ENCODE measurements around the gene LKAAEAR1. TPM values are rescaled to one million over a fixed set of nuclear protein-coding genes. Genes with fewer than 3 reads are reported as not detected.

The LKAAEAR1 gene
- total and polyA plus RNA-seq, 2 of the 13 experiments (the other 11 are each of a cell fraction or from before 2014, with no cell fraction given), result not detected

DNA sequence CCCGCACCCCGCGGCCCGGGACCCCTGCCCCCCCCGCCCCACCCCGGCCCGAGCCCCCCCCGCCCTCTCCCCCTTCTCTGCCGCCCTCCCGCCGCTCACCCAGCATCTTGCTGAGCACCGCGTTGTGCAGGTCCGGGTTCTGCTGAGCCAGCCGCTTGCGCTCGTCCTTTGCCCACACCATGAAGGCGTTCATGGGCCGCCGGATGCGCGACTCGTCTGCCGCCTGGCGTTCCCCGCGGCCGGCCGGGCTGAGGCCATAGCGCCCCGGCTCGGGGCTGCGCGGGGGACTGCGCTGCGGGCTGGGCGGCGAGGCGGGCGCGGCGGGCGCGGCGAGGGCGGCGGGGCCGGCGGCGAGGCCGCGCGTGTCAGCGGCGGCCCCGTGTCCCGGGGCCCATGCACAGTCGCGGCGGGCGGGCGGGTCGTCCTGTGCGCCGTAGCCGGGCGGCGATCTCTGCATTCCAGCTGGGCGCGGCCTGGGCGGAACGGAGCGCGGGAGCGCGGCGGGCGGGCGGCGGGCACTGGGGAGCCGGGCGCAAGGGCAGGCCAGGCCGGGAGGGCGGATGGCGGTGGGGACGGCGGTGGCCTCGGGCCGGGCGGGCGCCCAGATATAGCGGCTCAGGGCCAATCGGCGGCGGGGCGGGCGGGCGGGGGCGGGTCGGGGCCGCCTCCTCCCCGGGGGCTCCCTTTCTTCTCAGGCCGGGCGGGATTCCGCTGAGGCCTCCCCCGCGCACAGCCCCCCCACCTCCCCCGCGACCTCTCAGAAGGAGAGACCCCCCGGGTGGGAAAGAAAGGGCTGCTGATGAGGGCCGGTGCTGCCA, 34.9 kb downstream of the LKAAEAR1 start, which contains the start of gene SOX18 (continued):
- TF ChIP-seq, protein P1, sequence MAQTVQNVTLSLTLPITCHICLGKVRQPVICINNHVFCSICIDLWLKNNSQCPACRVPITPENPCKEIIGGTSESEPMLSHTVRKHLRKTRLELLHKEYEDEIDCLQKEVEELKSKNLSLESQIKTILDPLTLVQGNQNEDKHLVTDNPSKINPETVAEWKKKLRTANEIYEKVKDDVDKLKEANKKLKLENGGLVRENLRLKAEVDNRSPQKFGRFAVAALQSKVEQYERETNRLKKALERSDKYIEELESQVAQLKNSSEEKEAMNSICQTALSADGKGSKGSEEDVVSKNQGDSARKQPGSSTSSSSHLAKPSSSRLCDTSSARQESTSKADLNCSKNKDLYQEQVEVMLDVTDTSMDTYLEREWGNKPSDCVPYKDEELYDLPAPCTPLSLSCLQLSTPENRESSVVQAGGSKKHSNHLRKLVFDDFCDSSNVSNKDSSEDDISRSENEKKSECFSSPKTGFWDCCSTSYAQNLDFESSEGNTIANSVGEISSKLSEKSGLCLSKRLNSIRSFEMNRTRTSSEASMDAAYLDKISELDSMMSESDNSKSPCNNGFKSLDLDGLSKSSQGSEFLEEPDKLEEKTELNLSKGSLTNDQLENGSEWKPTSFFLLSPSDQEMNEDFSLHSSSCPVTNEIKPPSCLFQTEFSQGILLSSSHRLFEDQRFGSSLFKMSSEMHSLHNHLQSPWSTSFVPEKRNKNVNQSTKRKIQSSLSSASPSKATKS (CRISPR knock-in tag; IDR thresholded peaks at IDR 0.05), result no peak
- TF ChIP-seq CC2D1A (CRISPR knock-in tag; IDR thresholded peaks at IDR 0.05) (no peak), ZNF121 (CRISPR knock-in tag; IDR thresholded peaks at IDR 0.05) (no peak), RORA (CRISPR knock-in tag; IDR thresholded peaks at IDR 0.05) (no peak), KAT7 (CRISPR knock-in tag; IDR thresholded peaks at IDR 0.05; ENCODE audit: borderline replicate concordance) (no peak), IKZF1 (IDR thresholded peaks at IDR 0.05) (no peak), HHEX (CRISPR knock-in tag; IDR thresholded peaks at IDR 0.05) (no peak), POLR2AphosphoS5 (IDR thresholded peaks at IDR 0.05; ENCODE audit: low read depth, low read length) (peak; percentile 59), HOXA5 (CRISPR knock-in tag; IDR thresholded peaks at IDR 0.05) (no peak), SRSF9 (IDR thresholded peaks at IDR 0.05; ENCODE audit: borderline replicate concordance, insufficient read depth, low read depth, low read length, poor library complexity, severe bottlenecking) (no peak), ZFYVE20 (CRISPR knock-in tag; IDR thresholded peaks at IDR 0.05; ENCODE audit: borderline replicate concordance, low read depth) (no peak), ZFP82 (CRISPR knock-in tag; IDR thresholded peaks at IDR 0.05; ENCODE audit: borderline replicate concordance) (no peak; the same call in 1 of the 2 replicates), MIER2 (CRISPR knock-in tag; IDR thresholded peaks at IDR 0.05) (no peak), NFE2 (CRISPR knock-in tag; IDR thresholded peaks at IDR 0.05) (no peak), ZNF263 (CRISPR knock-in tag; IDR thresholded peaks at IDR 0.05) (no peak), ZNF709 (CRISPR knock-in tag; IDR thresholded peaks at IDR 0.05) (no peak), THYN1 (CRISPR knock-in tag; IDR thresholded peaks at IDR 0.05; ENCODE audit: borderline replicate concordance, low read depth) (no peak)
- TF ChIP-seq, protein P2, sequence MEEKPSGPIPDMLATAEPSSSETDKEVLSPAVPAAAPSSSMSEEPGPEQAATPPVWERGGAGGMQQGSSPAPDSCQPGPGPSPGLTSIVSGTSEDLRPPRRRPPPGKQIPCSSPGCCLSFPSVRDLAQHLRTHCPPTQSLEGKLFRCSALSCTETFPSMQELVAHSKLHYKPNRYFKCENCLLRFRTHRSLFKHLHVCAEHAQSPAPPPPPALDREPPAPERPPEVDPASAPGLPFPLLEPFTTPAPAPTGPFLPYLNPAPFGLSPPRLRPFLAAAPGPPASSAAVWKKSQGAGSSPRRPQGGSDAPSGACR (CRISPR knock-in tag; IDR thresholded peaks at IDR 0.05), result no peak
- TF ChIP-seq, protein P3, sequence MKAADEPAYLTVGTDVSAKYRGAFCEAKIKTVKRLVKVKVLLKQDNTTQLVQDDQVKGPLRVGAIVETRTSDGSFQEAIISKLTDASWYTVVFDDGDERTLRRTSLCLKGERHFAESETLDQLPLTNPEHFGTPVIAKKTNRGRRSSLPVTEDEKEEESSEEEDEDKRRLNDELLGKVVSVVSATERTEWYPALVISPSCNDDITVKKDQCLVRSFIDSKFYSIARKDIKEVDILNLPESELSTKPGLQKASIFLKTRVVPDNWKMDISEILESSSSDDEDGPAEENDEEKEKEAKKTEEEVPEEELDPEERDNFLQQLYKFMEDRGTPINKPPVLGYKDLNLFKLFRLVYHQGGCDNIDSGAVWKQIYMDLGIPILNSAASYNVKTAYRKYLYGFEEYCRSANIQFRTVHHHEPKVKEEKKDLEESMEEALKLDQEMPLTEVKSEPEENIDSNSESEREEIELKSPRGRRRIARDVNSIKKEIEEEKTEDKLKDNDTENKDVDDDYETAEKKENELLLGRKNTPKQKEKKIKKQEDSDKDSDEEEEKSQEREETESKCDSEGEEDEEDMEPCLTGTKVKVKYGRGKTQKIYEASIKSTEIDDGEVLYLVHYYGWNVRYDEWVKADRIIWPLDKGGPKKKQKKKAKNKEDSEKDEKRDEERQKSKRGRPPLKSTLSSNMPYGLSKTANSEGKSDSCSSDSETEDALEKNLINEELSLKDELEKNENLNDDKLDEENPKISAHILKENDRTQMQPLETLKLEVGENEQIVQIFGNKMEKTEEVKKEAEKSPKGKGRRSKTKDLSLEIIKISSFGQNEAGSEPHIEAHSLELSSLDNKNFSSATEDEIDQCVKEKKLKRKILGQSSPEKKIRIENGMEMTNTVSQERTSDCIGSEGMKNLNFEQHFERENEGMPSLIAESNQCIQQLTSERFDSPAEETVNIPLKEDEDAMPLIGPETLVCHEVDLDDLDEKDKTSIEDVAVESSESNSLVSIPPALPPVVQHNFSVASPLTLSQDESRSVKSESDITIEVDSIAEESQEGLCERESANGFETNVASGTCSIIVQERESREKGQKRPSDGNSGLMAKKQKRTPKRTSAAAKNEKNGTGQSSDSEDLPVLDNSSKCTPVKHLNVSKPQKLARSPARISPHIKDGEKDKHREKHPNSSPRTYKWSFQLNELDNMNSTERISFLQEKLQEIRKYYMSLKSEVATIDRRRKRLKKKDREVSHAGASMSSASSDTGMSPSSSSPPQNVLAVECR (CRISPR knock-in tag; IDR thresholded peaks at IDR 0.05; ENCODE audit: borderline replicate concordance), result no peak; the same call in 1 of the 2 replicates
- TF ChIP-seq, protein P4, sequence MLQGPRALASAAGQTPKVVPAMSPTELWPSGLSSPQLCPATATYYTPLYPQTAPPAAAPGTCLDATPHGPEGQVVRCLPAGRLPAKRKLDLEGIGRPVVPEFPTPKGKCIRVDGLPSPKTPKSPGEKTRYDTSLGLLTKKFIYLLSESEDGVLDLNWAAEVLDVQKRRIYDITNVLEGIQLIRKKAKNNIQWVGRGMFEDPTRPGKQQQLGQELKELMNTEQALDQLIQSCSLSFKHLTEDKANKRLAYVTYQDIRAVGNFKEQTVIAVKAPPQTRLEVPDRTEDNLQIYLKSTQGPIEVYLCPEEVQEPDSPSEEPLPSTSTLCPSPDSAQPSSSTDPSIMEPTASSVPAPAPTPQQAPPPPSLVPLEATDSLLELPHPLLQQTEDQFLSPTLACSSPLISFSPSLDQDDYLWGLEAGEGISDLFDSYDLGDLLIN (CRISPR knock-in tag; IDR thresholded peaks at IDR 0.05; ENCODE audit: borderline replicate concordance), result no peak

Measured in HepG2 (cell line).